Sigmoid colon (tissue), 4 donors: ENCODE data around the gene SLC4A9.

ENCODE experiments used
- CTCF ChIP-seq, 4 experiments: fragments of 450-650 bp in 3 of 4; fragments of 200-600 bp in 1 of 4; IDR thresholded peaks; one replicate each; pipeline ENCODE4 v1.5.1; 2016 to 2019; ENCODE audit warnings: antibody characterized with exemption in 4 of 4, mild to moderate bottlenecking in 3 of 4, moderate library complexity in 2 of 4
- POLR2A ChIP-seq, 2 donors: fragments of 450-650 bp; IDR thresholded peaks; one replicate each; pipeline ENCODE4 v1.6.1; 2016; ENCODE audit warnings: antibody characterized with exemption in 2 of 2, mild to moderate bottlenecking in 2 of 2, moderate library complexity in 2 of 2
- POLR2AphosphoS5 ChIP-seq, 4 donors: sonication (generic); formaldehyde crosslinking; IDR thresholded peaks; one replicate each; pipeline ENCODE4 v1.6.1; 2017; ENCODE audit warnings: antibody characterized with exemption in 4 of 4

DNA sequence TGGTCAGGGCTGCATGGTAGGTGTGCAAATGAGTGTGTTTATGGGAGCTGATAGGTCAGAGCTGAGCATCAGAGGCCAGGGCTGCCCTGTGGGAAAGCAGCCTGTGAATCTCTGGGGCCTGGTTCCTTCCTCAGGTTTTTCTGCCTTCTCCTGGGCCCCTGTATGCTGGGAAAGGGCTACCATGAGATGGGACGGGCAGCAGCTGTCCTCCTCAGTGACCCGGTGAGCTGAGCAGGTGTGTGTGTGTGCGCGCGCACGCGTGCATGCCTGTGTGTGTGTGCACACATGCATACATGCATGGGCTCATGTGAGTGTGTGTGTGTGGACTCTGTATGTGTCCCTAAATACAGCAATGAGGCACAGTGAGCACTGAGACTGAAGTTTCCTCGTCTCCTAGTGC lies 2.3 kb downstream of the SLC4A9 start:
- TF ChIP-seq CTCF (IDR thresholded peaks at IDR 0.05) (no peak), POLR2AphosphoS5 (IDR thresholded peaks at IDR 0.05) (no peak), POLR2A (IDR thresholded peaks at IDR 0.05) (no peak)
